DND-41 (cell line): ENCODE data around the gene PABPN1L.

Experiments used
- CTCF ChIP-seq: IDR thresholded peaks from 2 replicates; pipeline ENCODE4 v1.5.1; 2012; ENCODE audit warnings: borderline replicate concordance, low read length, moderate library complexity, mild to moderate bottlenecking; ENCODE audit not compliant: poor library complexity, severe bottlenecking; ENCODE audit errors: extremely low read depth
- EZH2 ChIP-seq: IDR thresholded peaks from 3 replicates; pipeline ENCODE4 v1.6.1; 2012; ENCODE audit warnings: borderline replicate concordance, low read depth, mild to moderate bottlenecking, moderate library complexity, low read length, inconsistent platforms; ENCODE audit not compliant: severe bottlenecking

GRCh38 chr16:88875703-88876234 is 9.3 kb upstream of the PABPN1L start:
- TF ChIP-seq CTCF (no peak), EZH2 (no peak)
